Measurements from ENCODE around the gene SLC9A7. TPM values are rescaled to one million over a fixed set of nuclear protein-coding genes. Genes with fewer than 3 reads are reported as not detected.

Gene SLC9A7
- total RNA-seq, 4 donors from 2014 or later, result 5.5 to 11.1 (median 7.3) TPM

- no peak for DNase-seq (ENCODE audit: low spot score in 2 of 2)
- Histone ChIP-seq H3K27me3 (no peaks in the 10 kb centered on the region), H3K36me3 (no peaks in the 10 kb centered on the region), H3K9me3 (no peaks in the 10 kb centered on the region), H3K27ac (no peak overlapping the region), H3K4me3 (no peak overlapping the region), H3K4me1 (no peaks in the 10 kb centered on the region)
- TF ChIP-seq POLR2A (IDR thresholded peaks at IDR 0.05) (no peak), EP300 (IDR thresholded peaks at IDR 0.05) (no peak), CTCF (IDR thresholded peaks at IDR 0.05) (no peak)
- 82 to 95% methylated on average over 8 of the region's 8 CpGs for WGBS, 2 donors
Measured at GRCh38 chrX:46597208-46597607, 161.7 kb downstream of the SLC9A7 start.

- no peak for TF ChIP-seq EP300 (IDR thresholded peaks at IDR 0.05)
- no peak for TF ChIP-seq POLR2A (IDR thresholded peaks at IDR 0.05)
- TF ChIP-seq CTCF (IDR thresholded peaks at IDR 0.05), result no peak
- H3K9me3 ChIP-seq, result no peaks in the 10 kb centered on the region
- H3K27ac ChIP-seq, result no peak overlapping the region
- H3K4me3 ChIP-seq, result no peak overlapping the region
- H3K36me3 ChIP-seq, result no peaks in the 10 kb centered on the region
- DNase-seq (ENCODE audit: low spot score in 2 of 2), result no peak
- WGBS, 2 donors, result 69 to 95% methylated on average over 1 of the region's 1 CpG
- no peaks in the 10 kb centered on the region for H3K27me3 ChIP-seq
- H3K4me1 ChIP-seq, result no peaks in the 10 kb centered on the region
Measured at GRCh38 chrX:46595084-46595483, 163.8 kb downstream of the SLC9A7 start.

GRCh38 chrX:46589977-46590723, 168.8 kb downstream of the SLC9A7 start:
- Histone ChIP-seq H3K4me1 (peaks cover 0 to 22% (median 0%) of the 10 kb centered on the region in 4 donors), H3K9me3 (no peaks in the 10 kb centered on the region), H3K4me3 (no peak overlapping the region), H3K27me3 (no peaks in the 10 kb centered on the region), H3K27ac (no peak overlapping the region), H3K36me3 (no peaks in the 10 kb centered on the region)
- 74 to 92% methylated on average over 7 of the region's 7 CpGs for WGBS, 2 donors
- no peak for TF ChIP-seq EP300 (IDR thresholded peaks at IDR 0.05)
- TF ChIP-seq CTCF (IDR thresholded peaks at IDR 0.05), result no peak
- TF ChIP-seq POLR2A (IDR thresholded peaks at IDR 0.05), result no peak
- no peak for DNase-seq (ENCODE audit: low spot score in 2 of 2)

GRCh38 chrX:46588263-46588662, 170.7 kb downstream of the SLC9A7 start:
- Histone ChIP-seq H3K36me3 (no peaks in the 10 kb centered on the region), H3K9me3 (no peaks in the 10 kb centered on the region), H3K27me3 (no peaks in the 10 kb centered on the region), H3K4me1 (peaks cover 0 to 27% (median 0%) of the 10 kb centered on the region in 4 donors), H3K27ac (peak overlapping the region in 3 of 4 donors; percentile 34 to 49 (median 44)), H3K4me3 (no peak overlapping the region)
- 12 to 43% methylated on average over 3 to 4 of the region's 4 CpGs for WGBS, 2 donors
- peak; percentile 25 to 70 for DNase-seq (ENCODE audit: low spot score in 2 of 2)
- no peak for TF ChIP-seq CTCF (IDR thresholded peaks at IDR 0.05)
- TF ChIP-seq EP300 (IDR thresholded peaks at IDR 0.05), result peak in 1 of 2 donors; percentile 27

GRCh38 chrX:46587753-46588171, 171.2 kb downstream of the SLC9A7 start:
- TF ChIP-seq EP300 (IDR thresholded peaks at IDR 0.05) (no peak), CTCF (IDR thresholded peaks at IDR 0.05) (no peak), POLR2A (IDR thresholded peaks at IDR 0.05) (no peak)
- DNase-seq (ENCODE audit: low spot score in 2 of 2), result peak in 1 of 2 donors; percentile 5
- Histone ChIP-seq H3K4me1 (peaks cover 0 to 32% (median 0%) of the 10 kb centered on the region in 4 donors), H3K27ac (peak overlapping the region in 3 of 4 donors; percentile 34 to 49 (median 44)), H3K9me3 (no peaks in the 10 kb centered on the region), H3K27me3 (no peaks in the 10 kb centered on the region), H3K36me3 (no peaks in the 10 kb centered on the region), H3K4me3 (no peak overlapping the region)
- 24 to 31% methylated on average over 5 of the region's 5 CpGs for WGBS, 2 donors

All from tibial nerve (tissue), 4 donors.